OCI-LY7 (cell line): ENCODE data around the gene NDUFC1. TPM values are rescaled to one million over a fixed set of nuclear protein-coding genes. Genes with fewer than 3 reads are reported as not detected.
A peak's percentile ranks its signal among the peaks of the same experiment; 100 is the strongest.

Experiments
- BruUV-seq: library from RNA; stranded (reverse); fragments of 400-500 nt; replicated peaks from 2 replicates; lab custom pipeline; 2021; lab: Mats Ljungman, UMichigan
- CTCF ChIA-PET: fragments of 300-600 bp; sonication (Branson Sonifier 250); formaldehyde crosslinking; loops from one replicate; lab custom pipeline; 2022; ENCODE audit warnings: antibody characterized with exemption; ENCODE audit not compliant: unreplicated experiment; lab: Charles Lee
- POLR2A ChIA-PET: fragments of 300-600 bp; sonication (Branson Sonifier 250); formaldehyde crosslinking; loops from one replicate; lab custom pipeline; 2022; ENCODE audit warnings: antibody characterized with exemption; lab: Charles Lee
- DNase-seq: peaks from one replicate; pipeline ENCODE4 v3.0.0-alpha.2; 2015; ENCODE audit warnings: low spot score
- H2AFZ ChIP-seq: fragments of 200-600 bp; sonication (generic), shearing (Covaris generic); 2 replicates; pipeline ENCODE4 v1.6.1; 2014; ENCODE audit warnings: mild to moderate bottlenecking, antibody characterized with exemption, low read length, moderate library complexity
- H3K27ac ChIP-seq: fragments of 200-600 bp; sonication (generic); 2 replicates; pipeline ENCODE4 v1.5.1; 2014; ENCODE audit warnings: mixed run types, low read depth, mild to moderate bottlenecking, moderate library complexity, low read length, inconsistent platforms; ENCODE audit not compliant: poor library complexity, severe bottlenecking
- H3K36me3 ChIP-seq: fragments of 200-600 bp; sonication (generic); 2 replicates; pipeline ENCODE4 v1.6.1; 2014; ENCODE audit warnings: mild to moderate bottlenecking, antibody characterized with exemption, low read length, moderate library complexity, mixed read lengths; ENCODE audit not compliant: insufficient read depth
- H3K4me1 ChIP-seq: fragments of 200-600 bp; sonication (generic); 2 replicates; pipeline ENCODE4 v1.5.1; 2014; ENCODE audit warnings: mild to moderate bottlenecking, low read length; ENCODE audit not compliant: insufficient read depth, poor library complexity, severe bottlenecking
- H3K4me2 ChIP-seq: fragments of 200-600 bp; sonication (generic); 2 replicates; pipeline ENCODE4 v1.6.1; 2014; ENCODE audit warnings: mild to moderate bottlenecking, low read length
- H3K4me3 ChIP-seq: fragments of 200-600 bp; sonication (generic); 2 replicates; pipeline ENCODE4 v1.5.1; 2014; ENCODE audit warnings: mild to moderate bottlenecking, low read depth, low read length; ENCODE audit not compliant: poor library complexity, severe bottlenecking
- H3K79me2 ChIP-seq: fragments of 200-600 bp; sonication (generic); 2 replicates; pipeline ENCODE4 v1.6.1; 2016; ENCODE audit warnings: low read depth, mild to moderate bottlenecking, low read length, moderate library complexity, mixed read lengths; ENCODE audit not compliant: insufficient read depth
- H3K9me2 ChIP-seq: fragments of 200-600 bp; sonication (generic); 2 replicates; pipeline ENCODE4 v1.6.1; 2016; ENCODE audit warnings: mild to moderate bottlenecking, low read length, mixed read lengths; ENCODE audit not compliant: insufficient read depth
- H3K9me3 ChIP-seq: fragments of 200-600 bp; sonication (generic); 2 replicates; pipeline ENCODE4 v1.6.1; 2014; ENCODE audit warnings: mild to moderate bottlenecking, mixed run types, low read length, mixed read lengths
- H4K20me1 ChIP-seq: fragments of 200-600 bp; sonication (generic); 2 replicates; pipeline ENCODE4 v1.6.1; 2014; ENCODE audit warnings: mild to moderate bottlenecking, antibody characterized with exemption, low read length, moderate library complexity, mixed read lengths; ENCODE audit not compliant: insufficient read depth
- CTCF ChIP-seq: fragments of 200-600 bp; sonication (generic); conservative IDR thresholded peaks from 2 replicates; pipeline ENCODE4 v1.5.1; 2014; ENCODE audit warnings: mild to moderate bottlenecking, antibody characterized with exemption, low read length, moderate library complexity, mixed read lengths
- EZH2phosphoT487 ChIP-seq: fragments of 200-600 bp; sonication (generic); IDR thresholded peaks from 2 replicates; pipeline ENCODE4 v1.6.1; 2018; ENCODE audit warnings: low read depth, borderline replicate concordance, mild to moderate bottlenecking, mixed run types, antibody characterized with exemption, low read length, moderate library complexity, mixed read lengths
- intact Hi-C: fragments of 100-400 bp; cut with micrococcal nuclease; formaldehyde crosslinking; loops from one replicate; pipeline ENCODE4 v1.10.0; 2022; ENCODE audit not compliant: unreplicated experiment
- total RNA-seq, 2 experiments: library from RNA; depleted of rRNA in 1 of 2; stranded (reverse); fragments of >200 nt in 1 of 2; shearing (Covaris generic) in 1 of 2; gene quantifications; 2 replicates each; pipeline ENCODE4 v1.2.3, GENCODE V29; 2014 to 2022

The NDUFC1 gene
- total RNA-seq, 2 experiments from 2014 or later, result 69.2 to 82.6 TPM

- ChIA-PET POLR2A (interaction anchor here (0.6 to 0.9 kb wide), 4 partner anchors 10 to 1580 kb away, joined by 3 to 4 read pairs (median 3); no protein-coding TSS in a partner anchor), CTCF (no interaction called here)
- no peak for DNase-seq
- BruUV-seq, result no TSS peak
- Histone ChIP-seq H3K27ac (no peak overlapping the region), H3K9me2 (no peaks in the 10 kb centered on the region), H3K4me2 (no peak overlapping the region), H3K79me2 (no peaks in the 10 kb centered on the region), H3K36me3 (no peaks in the 10 kb centered on the region), H3K4me3 (no peak overlapping the region), H3K4me1 (peaks cover 10% of the 10 kb centered on the region), H4K20me1 (no peaks in the 10 kb centered on the region), H2AFZ (no peak overlapping the region), H3K9me3 (0 out of 2 replicates have a peak, but pooled peaks cover 3% of the 10 kb centered on the region)
- intact Hi-C loops, result no loop called here
- TF ChIP-seq CTCF (no peak), EZH2phosphoT487 (no peak)
Observed at GRCh38 chr4:139247241-139247640, 55.0 kb downstream of the NDUFC1 start.

GRCh38 chr4:139246166-139246565 lies 56.1 kb downstream of the NDUFC1 start:
- no peaks in the 10 kb centered on the region for H3K9me2 ChIP-seq
- peak overlapping the region; percentile 40; the same call in 1 of the 2 replicates for H2AFZ ChIP-seq
- H4K20me1 ChIP-seq, result no peaks in the 10 kb centered on the region
- ChIA-PET POLR2A (interaction anchor here (1.0 kb wide), 1 partner anchor 13 kb away, joined by 3 read pairs; no protein-coding TSS in a partner anchor), CTCF (no interaction called here)
- no peaks in the 10 kb centered on the region for H3K79me2 ChIP-seq
- H3K4me2 ChIP-seq, result no peak overlapping the region
- DNase-seq, result no peak
- no TSS peak for BruUV-seq
- H3K27ac ChIP-seq, result no peak overlapping the region
- no peak overlapping the region for H3K4me3 ChIP-seq
- H3K9me3 ChIP-seq, result 0 out of 2 replicates have a peak, but pooled peaks cover 3% of the 10 kb centered on the region
- no peaks in the 10 kb centered on the region for H3K36me3 ChIP-seq
- peaks cover 21% of the 10 kb centered on the region for H3K4me1 ChIP-seq
- intact Hi-C loops, result no loop called here
- no peak for TF ChIP-seq CTCF
- no peak for TF ChIP-seq EZH2phosphoT487

DNA sequence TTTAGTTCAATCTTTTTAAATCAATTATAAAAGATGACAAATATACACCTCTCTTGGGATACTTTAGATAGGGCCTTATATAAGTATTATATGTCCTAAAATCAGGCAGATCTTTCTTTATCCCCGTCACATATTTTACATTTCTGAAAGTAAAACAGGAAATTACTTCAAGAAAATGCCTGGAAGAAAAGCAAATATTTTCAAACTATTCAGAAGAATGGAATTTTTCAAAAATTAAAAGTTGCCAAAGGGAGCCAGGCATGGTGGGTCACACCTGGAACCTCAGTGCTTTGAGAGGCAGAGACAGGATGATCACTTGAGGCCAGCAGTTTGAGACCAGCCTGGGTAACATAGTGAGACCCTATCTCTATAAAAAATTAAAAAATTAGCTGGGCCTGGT lies 56.7 kb downstream of the NDUFC1 start:
- no peaks in the 10 kb centered on the region for H3K9me2 ChIP-seq
- no peaks in the 10 kb centered on the region for H4K20me1 ChIP-seq
- H3K27ac ChIP-seq, result no peak overlapping the region
- peaks cover 25% of the 10 kb centered on the region for H3K4me1 ChIP-seq
- no peak for DNase-seq
- POLR2A ChIA-PET, result interaction anchor here (1.0 kb wide), 1 partner anchor 13 kb away, joined by 3 read pairs; no protein-coding TSS in a partner anchor
- H3K4me2 ChIP-seq, result no peak overlapping the region
- H3K36me3 ChIP-seq, result no peaks in the 10 kb centered on the region
- CTCF ChIA-PET, result no interaction called here
- no peak overlapping the region for H3K4me3 ChIP-seq
- no TSS peak for BruUV-seq
- no peaks in the 10 kb centered on the region for H3K79me2 ChIP-seq
- intact Hi-C loops, result no loop called here
- no peaks in the 10 kb centered on the region for H3K9me3 ChIP-seq
- TF ChIP-seq CTCF, result no peak
- H2AFZ ChIP-seq, result peak overlapping the region; percentile 40; the same call in 1 of the 2 replicates
